Psoas muscle (tissue), 8 donors: Measurements from ENCODE around the gene DDTL. TPM values are rescaled to one million over a fixed set of nuclear protein-coding genes. Genes with fewer than 3 reads are reported as not detected.
"Not testable (repeated sequence)": the region's sequence is repeated elsewhere in the genome, so short reads cannot be mapped to it uniquely, and the experiment has no call there.

Experiments used
- ATAC-seq, 4 donors: fragments of 200-7000 bp; cut with Tn5 transposase; one replicate each; pipeline ENCODE4 v1.9.1; 2020; ENCODE audit warnings: moderate library complexity in 3 of 4, mild to moderate bottlenecking in 2 of 4
- DNase-seq, 2 donors: peaks; one replicate each; pipeline ENCODE4 v3.0.0-alpha.2; 2020
- H3K27ac ChIP-seq: fragments of 200-600 bp; one replicate; pipeline ENCODE4 v1.8.0; 2022
- H3K27me3 ChIP-seq, 3 donors: fragments of 200-600 bp in 1 of 3; one replicate each; pipeline versions ENCODE4 v1.6.1 to v1.8.0; 2013 to 2022; ENCODE audit warnings: low read length in 2 of 3, mild to moderate bottlenecking in 2 of 3, moderate library complexity in 1 of 3; ENCODE audit not compliant: insufficient read depth in 3 of 3
- H3K36me3 ChIP-seq, 2 donors: fragments of 200-600 bp in 1 of 2; one replicate each; pipeline versions ENCODE4 v1.6.1 to v1.8.0; 2013 to 2022; ENCODE audit warnings: low read depth in 1 of 2, mild to moderate bottlenecking in 1 of 2, moderate library complexity in 1 of 2; ENCODE audit not compliant: insufficient read depth in 1 of 2
- H3K4me1 ChIP-seq: fragments of 200-600 bp; one replicate; pipeline ENCODE4 v1.8.0; 2022
- H3K4me3 ChIP-seq: fragments of 200-600 bp; one replicate; pipeline ENCODE4 v1.8.0; 2022; ENCODE audit warnings: mild to moderate bottlenecking
- H3K9me3 ChIP-seq: fragments of 200-600 bp; one replicate; pipeline ENCODE4 v1.8.0; 2022
- WGBS, 3 donors: extraction: QIAGEN DNeasy Blood & Tissue Kit; methylation state at CpG; one replicate each; pipeline versions ENCODE4 v1.1.6 to v1.1.7; 2013; 5-methylcytosine and 5-hydroxymethylcytosine counted together
- intact Hi-C, 2 donors: fragments of 100-400 bp; cut with DNase I; formaldehyde crosslinking; loops; one replicate each; pipeline versions ENCODE4 v1.11.0 to v1.14.2; 2022
- polyA plus RNA-seq, 3 donors: library from polyadenylated mRNA; stranded (reverse); fragments of 200-250 nt; gene quantifications; one replicate each; pipeline ENCODE4 v1.2.3, GENCODE V29; 2013
- total RNA-seq, 4 donors: library from RNA; stranded (reverse); fragmentation: NEBNext Ultra II Directional in 2 of 4; extraction: Animal tissue kit (Norgen Biotek cat#: 25700) in 2 of 4; gene quantifications; one replicate each; pipeline versions ENCODE4 v1.2.1 to v1.2.4, GENCODE V29; 2021 to 2023
- TF ChIP-seq, protein P1 (sequence below): fragments of 200-600 bp; IDR thresholded peaks from one replicate; pipeline ENCODE4 v1.8.0; 2022; ENCODE audit warnings: antibody characterized with exemption
- donor health status: healthy with polysubstance abuse.
- donor health status: DM: no; HTN: no; CAD: no; lungs with moderate emphysema.
- donor health status: Bipolar disorder and iron deficiency.
- donor health status: healthy.
- donor health status: DM: yes; HTN: yes; CAD: no.
- donor health status: DM: no; HTN: no; CAD: no.
- donor health status: DM: no; HTN: no; CAD: no.
- donor health status: DM: yes; HTN: yes; CAD: no.

The DDTL gene
- total and polyA plus RNA-seq, 7 donors: 0.77 to 6.6 (median 0.96) TPM

DNA sequence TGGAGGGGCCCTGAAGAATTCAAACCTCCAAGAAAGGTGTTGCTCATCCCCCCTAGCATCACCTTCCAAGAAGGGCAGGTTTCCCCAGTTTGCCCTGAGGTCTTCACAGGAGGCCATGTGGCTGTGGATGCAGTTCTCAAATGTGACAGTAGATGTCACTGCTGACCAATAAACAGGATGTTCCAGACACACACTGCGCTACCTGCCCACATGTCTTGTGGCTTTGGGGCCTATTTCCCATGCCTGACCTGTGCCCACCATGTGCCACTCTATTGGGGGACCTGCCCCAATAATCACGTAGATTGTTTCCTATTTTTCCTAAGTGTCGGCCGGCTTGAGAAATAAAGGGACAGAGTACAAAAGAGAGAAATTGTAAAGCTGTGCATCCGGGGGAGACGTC, 17.7 kb downstream of the DDTL start:
- no peaks in the 10 kb centered on the region for H3K36me3 ChIP-seq
- TF ChIP-seq, protein P1, sequence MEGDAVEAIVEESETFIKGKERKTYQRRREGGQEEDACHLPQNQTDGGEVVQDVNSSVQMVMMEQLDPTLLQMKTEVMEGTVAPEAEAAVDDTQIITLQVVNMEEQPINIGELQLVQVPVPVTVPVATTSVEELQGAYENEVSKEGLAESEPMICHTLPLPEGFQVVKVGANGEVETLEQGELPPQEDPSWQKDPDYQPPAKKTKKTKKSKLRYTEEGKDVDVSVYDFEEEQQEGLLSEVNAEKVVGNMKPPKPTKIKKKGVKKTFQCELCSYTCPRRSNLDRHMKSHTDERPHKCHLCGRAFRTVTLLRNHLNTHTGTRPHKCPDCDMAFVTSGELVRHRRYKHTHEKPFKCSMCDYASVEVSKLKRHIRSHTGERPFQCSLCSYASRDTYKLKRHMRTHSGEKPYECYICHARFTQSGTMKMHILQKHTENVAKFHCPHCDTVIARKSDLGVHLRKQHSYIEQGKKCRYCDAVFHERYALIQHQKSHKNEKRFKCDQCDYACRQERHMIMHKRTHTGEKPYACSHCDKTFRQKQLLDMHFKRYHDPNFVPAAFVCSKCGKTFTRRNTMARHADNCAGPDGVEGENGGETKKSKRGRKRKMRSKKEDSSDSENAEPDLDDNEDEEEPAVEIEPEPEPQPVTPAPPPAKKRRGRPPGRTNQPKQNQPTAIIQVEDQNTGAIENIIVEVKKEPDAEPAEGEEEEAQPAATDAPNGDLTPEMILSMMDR: peak; percentile 80
- H3K9me3 ChIP-seq: no peaks in the 10 kb centered on the region
- H3K4me1 ChIP-seq: no peaks in the 10 kb centered on the region
- ATAC-seq: peak; percentile 52 to 79 (median 69)
- H3K27ac ChIP-seq: no peak overlapping the region
- WGBS, 3 donors: 41% methylated on average over 6 of the region's 6 CpGs; no CpG with 5 or more reads in 1 of the 3 donors
- DNase-seq: peak in 1 of 2 donors; percentile 42
- H3K4me3 ChIP-seq: no peak overlapping the region
- no peaks in the 10 kb centered on the region for H3K27me3 ChIP-seq
- intact Hi-C loops: loop anchor here in 1 of 2 donors (10.0 kb wide), 1 partner anchor 190 kb away; no protein-coding TSS in a partner anchor

DNA sequence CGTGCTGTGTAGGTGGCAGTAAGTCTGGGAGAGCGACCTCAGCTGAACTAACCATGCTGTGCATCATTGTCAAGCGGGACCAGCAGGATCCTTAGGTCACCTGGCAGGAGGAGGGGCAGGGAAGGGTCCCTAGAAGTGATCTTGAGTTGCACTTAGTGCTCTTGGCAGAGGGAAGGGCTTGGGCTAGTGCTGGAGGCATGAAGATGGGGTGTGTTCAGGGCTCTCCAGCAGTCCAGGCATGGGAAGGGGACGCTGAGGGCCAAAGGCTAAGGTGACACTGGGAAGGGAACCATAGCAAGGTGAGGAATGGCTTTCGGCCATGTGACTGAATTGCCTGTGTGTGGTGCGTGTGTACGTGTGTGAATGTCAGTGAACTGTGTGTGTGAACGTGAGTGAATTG, 19.4 kb downstream of the DDTL start:
- not testable (repeated sequence) for H3K9me3 ChIP-seq, ATAC-seq

DNA sequence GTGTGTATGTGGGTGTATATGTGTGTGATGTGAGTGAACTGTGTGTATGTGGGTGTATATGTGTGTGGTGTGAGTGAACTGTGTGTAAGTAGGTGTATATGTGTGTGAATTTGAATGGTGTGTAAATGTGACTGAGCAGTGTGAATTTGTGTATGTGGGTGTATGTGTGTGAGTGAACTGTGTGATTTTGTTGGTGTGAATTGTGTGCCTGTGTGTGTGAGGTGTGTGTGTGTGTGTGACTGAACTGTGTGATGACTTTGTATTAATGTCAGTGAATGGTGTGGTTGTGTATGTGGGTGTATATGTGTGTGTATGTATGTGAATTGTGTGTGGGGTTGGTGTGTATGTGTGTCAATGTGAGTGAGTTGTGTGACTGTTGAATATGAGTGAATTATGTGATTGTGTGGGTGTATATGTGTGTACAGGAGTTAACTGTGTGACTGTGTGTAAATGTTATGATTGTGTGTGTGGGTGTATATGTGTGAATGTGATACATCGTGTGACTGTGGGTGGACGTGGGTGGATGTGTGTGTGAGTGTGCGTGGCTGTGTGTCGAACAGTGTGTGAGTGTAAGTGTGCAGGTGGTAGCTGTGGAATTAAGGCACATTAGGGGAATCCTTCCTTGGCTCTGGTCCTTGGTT, 20.0 kb downstream of the DDTL start:
- not testable (repeated sequence) for DNase-seq, H3K9me3 ChIP-seq, H3K36me3 ChIP-seq, H3K4me3 ChIP-seq, H3K4me1 ChIP-seq, H3K27ac ChIP-seq, H3K27me3 ChIP-seq, ATAC-seq
- 74 to 94% methylated on average over 4 of the region's 4 CpGs; no CpG with 5 or more reads in 1 of the 3 donors for WGBS, 3 donors
- intact Hi-C loops: loop anchor here (5.0 to 10.0 kb wide), 2 partner anchors 188 to 191 kb away; no protein-coding TSS in a partner anchor

More for the DNA sequence above, 19.4 kb downstream of the DDTL start:
- not testable (repeated sequence) for DNase-seq, H3K36me3 ChIP-seq, H3K27me3 ChIP-seq, H3K4me3 ChIP-seq, H3K27ac ChIP-seq, H3K4me1 ChIP-seq
- 85 to 90% methylated on average over 8 of the region's 8 CpGs; no CpG with 5 or more reads in 1 of the 3 donors for WGBS, 3 donors
- intact Hi-C loops: loop anchor here (5.0 to 10.0 kb wide), 2 partner anchors 189 to 191 kb away; no protein-coding TSS in a partner anchor

DNA sequence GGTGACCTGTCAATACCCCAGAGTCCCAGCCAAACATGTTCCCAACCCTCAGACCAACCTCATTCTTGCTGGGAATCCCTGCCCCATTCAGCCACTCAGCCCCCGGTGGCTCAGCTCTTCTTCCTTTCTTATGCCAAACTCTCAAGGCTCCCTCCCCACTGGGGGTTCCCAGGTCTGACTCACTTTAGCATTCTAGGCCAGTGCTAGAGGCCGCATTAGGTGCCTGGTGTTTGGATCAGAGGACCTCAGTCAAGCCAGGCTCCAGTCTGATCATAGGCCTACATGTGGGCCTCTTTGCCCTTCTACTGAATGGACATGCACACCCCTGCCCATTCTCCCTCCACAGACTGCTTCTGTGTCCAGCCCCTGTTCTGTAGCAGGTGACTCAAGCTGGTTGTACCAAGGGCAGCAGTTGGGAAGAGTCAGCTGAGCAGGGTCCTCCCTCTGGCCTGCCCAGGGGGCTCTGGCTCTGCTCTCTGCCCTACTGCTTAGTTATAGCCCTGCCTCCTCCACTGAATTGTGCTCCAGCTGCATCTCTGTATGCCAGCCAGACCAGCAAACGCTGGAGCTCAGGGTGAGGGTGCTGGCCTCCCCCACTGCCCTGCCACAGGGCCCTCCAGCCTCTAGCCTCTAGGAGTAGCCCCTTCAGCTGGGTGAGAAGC, 23.0 kb downstream of the DDTL start:
- H3K4me1 ChIP-seq, H3K4me3 ChIP-seq, H3K36me3 ChIP-seq, ATAC-seq, H3K27ac ChIP-seq, H3K9me3 ChIP-seq, H3K27me3 ChIP-seq, DNase-seq: not testable (repeated sequence)
- WGBS, 3 donors: 64 to 93% (median 65%) methylated on average over 1 to 2 of the region's 3 CpGs
- intact Hi-C loops: loop anchor here (5.0 to 10.0 kb wide), 2 partner anchors 185 to 188 kb away; no protein-coding TSS in a partner anchor

DNA sequence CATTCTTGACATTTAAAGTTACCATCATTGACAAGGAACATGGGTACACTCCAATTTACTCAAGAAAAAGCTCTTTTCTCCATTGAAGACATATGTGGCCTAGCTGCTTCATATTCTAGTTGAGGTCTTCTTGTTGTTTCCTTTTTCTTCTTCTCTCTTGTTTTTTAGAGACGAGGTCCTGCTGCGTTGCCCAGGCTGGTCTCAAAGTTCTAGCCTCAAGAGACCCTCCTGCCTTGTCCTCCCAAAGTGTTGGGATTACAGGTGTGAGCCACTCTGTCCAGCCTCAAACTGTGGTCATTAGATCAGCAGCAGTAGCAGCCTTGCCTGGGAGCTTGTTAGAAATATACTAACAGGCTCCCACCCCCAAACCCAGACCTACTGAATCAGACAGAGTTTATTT, 26.4 kb downstream of the DDTL start:
- H3K36me3 ChIP-seq, H3K4me3 ChIP-seq, H3K27me3 ChIP-seq, DNase-seq, ATAC-seq, H3K9me3 ChIP-seq, intact Hi-C loops, H3K4me1 ChIP-seq, H3K27ac ChIP-seq: not testable (repeated sequence)
- WGBS, 3 donors: 69 to 79% (median 77%) methylated on average over 2 of the region's 2 CpGs

DNA sequence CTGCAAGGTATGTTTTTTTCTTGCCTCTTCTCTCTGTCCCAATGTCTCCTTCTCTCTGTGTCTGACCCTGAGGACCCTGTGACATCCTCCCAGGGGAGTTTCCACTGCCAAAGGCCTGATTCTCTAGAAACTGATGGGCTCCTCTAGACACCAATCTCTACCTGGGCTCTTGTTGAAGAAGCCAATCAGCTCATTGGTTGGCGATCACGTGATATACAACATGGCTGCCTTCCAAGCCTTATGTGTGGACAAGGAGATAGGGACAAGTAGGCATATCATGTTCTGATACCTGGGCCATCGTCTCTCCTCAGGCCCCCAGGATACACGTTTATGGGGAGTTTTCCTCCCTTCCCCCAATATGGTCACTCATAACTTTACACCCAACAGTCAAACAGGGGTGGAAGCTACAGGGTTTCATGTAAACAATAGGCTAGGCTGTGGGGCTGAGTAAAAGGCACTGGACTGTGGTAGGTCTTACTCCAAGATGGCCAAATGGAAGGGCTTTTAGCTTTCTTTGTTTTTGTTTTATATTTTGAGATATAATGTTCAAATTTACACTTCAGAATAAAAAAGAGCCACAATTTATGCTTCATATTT, 27.0 kb downstream of the DDTL start:
- intact Hi-C loops, H3K4me1 ChIP-seq, ATAC-seq, H3K9me3 ChIP-seq, H3K27me3 ChIP-seq, H3K36me3 ChIP-seq, DNase-seq, H3K4me3 ChIP-seq, H3K27ac ChIP-seq: not testable (repeated sequence)
- WGBS, 3 donors: 46 to 84% (median 68%) methylated on average over 4 of the region's 4 CpGs

DNA sequence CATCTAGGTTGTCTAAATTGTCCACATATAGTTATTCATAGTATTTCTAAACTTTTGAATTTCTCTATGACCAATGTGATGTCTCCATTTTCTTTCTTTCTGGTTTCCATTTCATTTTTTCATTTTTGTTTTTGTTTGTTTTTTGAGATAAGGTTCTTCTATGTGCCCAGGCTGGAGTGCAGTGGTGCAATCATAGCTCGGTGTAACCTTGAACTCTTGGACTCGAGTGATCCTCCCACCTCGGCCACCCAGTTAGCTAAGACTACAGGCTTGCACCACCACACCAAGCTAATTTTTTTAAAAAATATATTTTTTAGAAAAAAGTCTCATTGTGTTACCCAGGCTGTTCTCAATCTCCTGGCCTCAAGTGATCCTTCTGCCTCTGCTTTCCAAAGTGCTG, 30.4 kb downstream of the DDTL start:
- DNase-seq: no peak
- intact Hi-C loops: no loop called here
- Histone ChIP-seq H3K36me3 (no peaks in the 10 kb centered on the region), H3K9me3 (no peaks in the 10 kb centered on the region), H3K27me3 (no peaks in the 10 kb centered on the region), H3K27ac (no peak overlapping the region), H3K4me3 (no peak overlapping the region), H3K4me1 (no peaks in the 10 kb centered on the region)
- no peak for ATAC-seq
- TF ChIP-seq, protein P1: no peak
- WGBS, 3 donors: 92 to 95% (median 93%) methylated on average over 3 of the region's 3 CpGs

DNA sequence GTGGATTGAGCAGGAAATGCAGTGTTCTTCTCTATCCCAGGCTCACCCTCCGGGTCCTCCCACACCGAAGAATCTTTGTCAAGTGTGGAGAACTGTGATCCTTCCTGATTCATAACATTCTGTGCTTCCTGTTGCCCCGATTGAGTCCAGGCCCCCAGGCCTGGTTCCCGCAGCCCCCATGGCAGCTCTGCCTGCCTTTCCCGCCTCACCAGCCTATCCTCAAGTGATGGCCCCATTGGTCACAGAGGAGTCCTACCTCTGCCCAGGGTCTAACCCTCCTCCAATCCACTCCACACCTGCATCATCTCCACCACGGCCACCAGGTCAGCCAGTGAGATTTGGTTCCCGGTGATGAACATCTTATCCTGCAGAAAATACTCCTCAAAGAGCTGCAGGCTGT, 33.1 kb downstream of the DDTL start:
- not testable (repeated sequence) for ATAC-seq, H3K4me1 ChIP-seq, H3K4me3 ChIP-seq, H3K36me3 ChIP-seq, H3K27me3 ChIP-seq, H3K27ac ChIP-seq, H3K9me3 ChIP-seq, DNase-seq
- intact Hi-C loops: loop anchor here in 1 of 2 donors (5.0 kb wide), 1 partner anchor 158 kb away; no protein-coding TSS in a partner anchor
- 82 to 83% (median 83%) methylated on average over 7 of the region's 7 CpGs for WGBS, 3 donors
